Left hindlimb (tissue), 1 donor: Measurements from ENCODE around the gene PLEKHG2.
A peak's percentile ranks its signal among the peaks of the same experiment; 100 is the strongest.

ENCODE experiments used
- DNase-seq: peaks from one replicate; pipeline ENCODE4 v3.0.0-alpha.2; 2018

Gene PLEKHG2

DNA sequence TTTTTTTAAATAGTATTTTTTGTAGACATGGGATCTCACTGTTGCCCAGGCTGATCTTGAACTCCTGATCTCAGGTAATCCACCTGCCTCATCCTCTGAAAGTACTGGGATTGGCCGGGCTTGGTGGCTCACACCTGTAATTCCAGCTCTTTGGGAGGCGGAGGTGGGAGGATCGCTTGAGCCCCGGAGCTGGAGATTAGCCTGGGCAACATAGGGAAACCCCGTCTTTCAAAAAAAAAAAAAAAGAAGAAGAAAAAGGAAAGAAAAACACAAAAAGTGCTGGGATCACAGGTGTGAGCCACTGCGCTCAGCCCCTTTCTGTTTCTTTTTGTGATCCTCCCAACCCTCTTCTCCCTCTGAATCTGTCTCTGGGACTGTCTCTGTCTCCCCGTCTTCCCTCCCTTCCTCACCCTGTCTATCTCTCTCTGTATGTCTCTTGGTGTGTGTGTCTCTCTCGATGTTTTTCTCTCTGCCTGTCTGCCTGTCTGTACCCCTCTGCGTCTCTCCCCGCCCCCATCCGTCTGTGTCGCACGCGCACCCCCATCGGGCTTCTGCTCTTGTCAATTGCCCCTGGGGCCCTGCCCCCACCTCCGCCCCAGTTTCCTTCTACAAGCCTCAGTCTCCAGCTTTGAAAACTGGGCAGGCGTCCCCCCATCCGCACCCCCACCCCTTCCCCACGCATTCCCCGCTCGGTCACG lies 6.4 kb upstream of the PLEKHG2 start:
- no peak for DNase-seq

- peak; percentile 94 for DNase-seq
Measured at GRCh38 chr19:39406656-39407409, 5.6 kb upstream of the PLEKHG2 start, which contains the start of gene ZFP36. Gene ZFP36, plus strand, starts transcription at chr19:39406847. Its CDS starts 58 bp downstream, at chr19:39406905.

- DNase-seq: no peak
Measured at GRCh38 chr19:39407410-39407659, 5.1 kb upstream of the PLEKHG2 start.

- no peak for DNase-seq
Measured at GRCh38 chr19:39407660-39408391, 4.6 kb upstream of the PLEKHG2 start.

- no peak for DNase-seq
Measured at GRCh38 chr19:39408392-39409207, 3.9 kb upstream of the PLEKHG2 start.

DNA sequence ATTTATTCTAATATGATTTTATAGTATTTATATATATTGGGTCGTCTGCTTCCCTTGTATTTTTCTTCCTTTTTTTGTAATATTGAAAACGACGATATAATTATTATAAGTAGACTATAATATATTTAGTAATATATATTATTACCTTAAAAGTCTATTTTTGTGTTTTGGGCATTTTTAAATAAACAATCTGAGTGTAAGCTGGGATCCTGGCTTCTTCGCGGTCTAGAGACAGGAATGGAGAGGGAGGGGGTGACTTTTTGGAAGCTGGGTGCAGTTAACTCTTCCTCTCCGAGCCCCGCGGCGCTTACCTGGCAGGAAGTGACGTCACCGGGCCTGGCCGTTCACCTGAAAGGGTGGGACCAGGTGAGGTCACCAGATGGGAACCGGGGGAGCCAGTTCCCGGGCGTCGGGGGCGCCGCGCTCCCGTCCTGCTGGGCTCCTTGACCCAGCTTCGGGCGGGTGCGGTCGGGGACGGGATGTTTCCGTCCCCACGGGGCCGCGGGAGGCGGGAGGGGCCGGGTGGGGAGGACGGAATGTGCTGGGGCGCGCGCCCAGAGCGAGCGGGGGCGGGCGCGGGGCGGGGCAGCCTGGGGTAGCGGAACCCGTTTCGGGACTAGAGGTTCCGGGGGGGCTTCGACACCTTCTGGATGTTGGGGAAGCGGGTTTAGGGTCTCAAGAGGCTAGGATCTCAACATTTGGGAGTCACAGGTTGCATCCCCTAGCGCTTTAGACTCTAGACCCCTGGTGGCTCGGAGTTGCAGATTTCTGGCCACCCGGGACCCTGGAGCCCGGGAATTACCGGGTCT lies 3.1 kb upstream of the PLEKHG2 start:
- peak; percentile 91 for DNase-seq

- DNase-seq: peak; percentile 84
Measured at GRCh38 chr19:39410017-39410830, 2.2 kb upstream of the PLEKHG2 start.

- no peak for DNase-seq
Measured at GRCh38 chr19:39410831-39411080, 1.7 kb upstream of the PLEKHG2 start.

DNA sequence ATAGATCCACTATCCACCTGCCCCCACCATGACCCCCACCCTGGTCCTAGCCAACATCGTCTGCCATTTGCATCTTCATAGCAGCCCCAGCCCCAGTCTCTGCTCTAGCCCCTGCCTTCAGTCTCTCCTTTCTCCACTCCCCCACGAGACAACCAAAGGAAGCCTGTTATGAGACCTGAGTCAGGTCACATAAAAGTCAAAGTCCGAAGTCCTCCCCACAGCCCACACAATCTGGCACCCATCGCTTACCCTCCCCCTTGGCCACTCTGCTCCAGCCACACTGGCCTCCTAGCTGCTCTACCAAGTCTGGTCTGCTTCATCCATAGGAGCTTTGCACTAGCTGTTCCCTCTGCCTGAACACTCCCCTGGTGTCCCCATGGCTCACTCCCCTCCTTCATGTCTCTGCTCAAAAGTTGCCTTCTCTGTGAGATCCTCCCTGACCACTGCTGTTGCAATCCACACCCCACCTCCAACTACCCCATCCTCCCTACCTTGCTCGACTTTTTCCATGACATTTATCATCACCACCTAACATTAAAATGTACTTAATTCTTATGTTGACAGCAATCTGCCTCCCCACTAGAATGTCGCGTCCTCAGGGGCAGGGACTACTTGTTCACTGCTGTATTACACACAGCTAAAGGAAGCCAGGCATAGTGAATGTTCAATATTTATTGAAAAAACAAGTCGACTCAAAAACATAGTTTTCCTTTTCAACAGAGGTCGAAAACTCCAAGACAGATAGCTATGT lies 1.2 kb upstream of the PLEKHG2 start:
- peak; percentile 77 for DNase-seq

GRCh38 chr19:39411832-39412099 lies 703 bp upstream of the PLEKHG2 start:
- DNase-seq: peak; percentile 93

- DNase-seq: no peak
Measured at GRCh38 chr19:39412867-39413271, 400 bp downstream of the PLEKHG2 start.

- peak; percentile 88 for DNase-seq
Measured at GRCh38 chr19:39413272-39413910, 922 bp downstream of the PLEKHG2 start.

DNA sequence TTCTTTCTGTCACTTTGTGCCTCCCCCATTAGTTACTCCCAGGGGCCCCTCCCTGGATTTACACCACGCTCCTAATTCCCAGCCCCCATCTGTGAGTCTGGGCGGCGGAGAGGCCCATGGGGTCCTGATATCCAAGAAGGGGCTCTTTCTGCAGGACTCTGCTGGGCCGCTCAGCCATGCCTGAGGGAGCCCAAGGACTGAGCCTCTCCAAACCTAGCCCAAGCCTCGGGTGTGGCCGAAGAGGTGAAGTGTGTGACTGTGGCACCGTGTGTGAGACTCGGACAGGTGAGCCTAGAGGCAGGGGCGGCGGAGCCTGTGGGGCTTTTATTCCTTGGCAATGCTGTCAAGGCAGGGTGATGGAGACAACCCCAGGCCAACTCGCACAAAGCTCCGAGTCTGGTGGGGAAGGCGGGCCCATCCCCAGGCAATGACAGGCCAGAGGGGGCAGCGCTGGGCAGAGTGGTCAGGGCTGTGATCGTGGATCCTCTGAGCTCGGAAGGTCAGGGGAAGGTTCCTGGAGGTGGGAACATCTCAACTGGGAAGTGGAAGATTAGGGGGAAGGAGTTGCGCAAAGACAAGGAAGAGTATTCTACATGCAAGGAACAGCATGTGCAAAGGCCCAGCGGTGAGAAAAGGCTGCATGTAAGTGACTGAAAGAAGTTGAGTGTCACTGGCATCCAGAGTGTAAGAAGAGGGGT lies 1.6 kb downstream of the PLEKHG2 start:
- DNase-seq: no peak

DNA sequence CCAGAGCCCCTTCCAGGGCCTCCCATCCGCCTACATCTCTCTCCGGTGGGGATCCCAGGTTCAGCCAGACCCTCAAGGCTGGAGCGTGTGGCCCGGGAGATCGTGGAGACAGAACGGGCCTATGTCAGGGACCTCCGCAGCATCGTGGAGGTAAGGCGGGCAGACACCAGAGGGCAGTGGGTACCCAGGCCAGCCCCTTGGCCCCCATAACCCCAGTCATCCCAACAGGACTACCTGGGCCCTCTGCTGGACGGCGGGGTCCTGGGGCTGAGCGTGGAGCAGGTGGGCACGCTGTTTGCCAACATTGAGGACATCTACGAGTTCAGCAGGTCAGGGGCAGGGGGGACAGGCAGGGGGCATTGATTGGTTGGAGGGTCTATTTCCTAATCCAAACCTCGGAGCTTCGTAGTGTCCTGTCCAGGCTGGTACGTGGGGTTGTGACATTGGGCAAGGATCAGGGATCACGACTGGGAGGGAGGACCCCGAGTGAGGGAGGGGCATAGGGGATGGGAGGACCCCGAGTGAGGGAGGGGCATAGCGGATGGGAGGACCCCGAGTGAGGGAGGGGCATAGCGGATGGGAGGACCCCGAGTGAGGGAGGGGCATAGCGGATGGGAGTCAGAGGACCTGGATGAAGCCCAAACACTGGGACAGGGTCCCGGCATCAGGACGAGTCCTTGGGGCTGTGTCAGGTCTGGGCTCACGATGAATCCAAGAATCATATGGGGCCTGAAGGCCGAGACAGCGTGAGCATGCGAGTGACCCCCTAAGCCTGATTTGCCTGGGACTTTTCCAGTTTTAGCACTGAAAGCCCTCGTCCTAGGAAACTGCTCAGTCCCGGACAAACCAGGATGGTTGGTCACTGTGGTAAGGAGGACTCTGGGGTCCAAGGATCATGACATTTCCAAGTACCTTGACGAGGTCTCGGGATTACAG lies 2.9 kb downstream of the PLEKHG2 start:
- no peak for DNase-seq

DNA sequence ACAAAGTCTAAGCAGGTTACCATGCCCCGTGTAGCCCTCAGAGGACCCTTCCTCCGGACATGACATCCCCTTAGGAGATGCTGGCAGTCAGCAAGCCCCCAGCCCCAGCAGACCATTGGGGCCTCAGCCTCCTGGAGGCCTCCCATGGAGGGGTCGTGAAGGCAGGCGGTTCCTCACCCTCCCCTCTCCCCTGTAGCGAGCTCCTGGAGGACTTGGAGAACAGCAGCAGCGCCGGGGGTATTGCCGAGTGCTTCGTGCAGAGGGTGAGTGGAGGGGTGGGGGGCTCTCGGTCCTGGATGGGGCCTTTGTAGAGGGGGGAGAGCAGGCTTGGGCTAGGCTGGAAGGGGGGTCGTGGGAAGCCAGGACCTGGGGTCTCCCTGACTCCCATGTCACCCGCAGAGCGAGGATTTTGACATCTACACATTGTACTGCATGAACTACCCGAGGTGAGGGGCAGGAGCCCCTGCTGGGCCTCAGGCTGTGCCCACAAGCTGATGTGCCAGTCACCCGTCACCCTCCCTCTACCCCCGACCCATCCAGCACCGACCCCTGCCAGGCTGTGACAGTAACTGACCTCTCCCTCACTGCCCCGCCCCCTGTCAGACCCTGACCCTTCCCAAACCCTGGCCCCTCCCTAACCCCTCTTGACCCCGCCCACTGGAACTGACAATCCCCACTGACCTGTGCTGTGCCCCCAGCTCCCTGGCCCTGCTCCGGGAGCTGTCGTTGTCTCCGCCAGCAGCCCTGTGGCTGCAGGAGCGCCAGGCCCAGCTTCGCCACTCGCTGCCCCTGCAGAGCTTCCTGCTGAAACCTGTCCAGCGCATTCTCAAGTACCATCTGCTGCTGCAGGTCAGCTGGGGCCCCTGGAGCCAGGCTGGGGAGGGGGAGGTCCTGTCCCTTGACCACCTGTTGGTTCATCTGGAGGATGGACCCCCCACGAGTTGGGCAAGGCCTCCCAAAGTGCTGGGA lies 4.0 kb downstream of the PLEKHG2 start:
- no peak for DNase-seq

DNA sequence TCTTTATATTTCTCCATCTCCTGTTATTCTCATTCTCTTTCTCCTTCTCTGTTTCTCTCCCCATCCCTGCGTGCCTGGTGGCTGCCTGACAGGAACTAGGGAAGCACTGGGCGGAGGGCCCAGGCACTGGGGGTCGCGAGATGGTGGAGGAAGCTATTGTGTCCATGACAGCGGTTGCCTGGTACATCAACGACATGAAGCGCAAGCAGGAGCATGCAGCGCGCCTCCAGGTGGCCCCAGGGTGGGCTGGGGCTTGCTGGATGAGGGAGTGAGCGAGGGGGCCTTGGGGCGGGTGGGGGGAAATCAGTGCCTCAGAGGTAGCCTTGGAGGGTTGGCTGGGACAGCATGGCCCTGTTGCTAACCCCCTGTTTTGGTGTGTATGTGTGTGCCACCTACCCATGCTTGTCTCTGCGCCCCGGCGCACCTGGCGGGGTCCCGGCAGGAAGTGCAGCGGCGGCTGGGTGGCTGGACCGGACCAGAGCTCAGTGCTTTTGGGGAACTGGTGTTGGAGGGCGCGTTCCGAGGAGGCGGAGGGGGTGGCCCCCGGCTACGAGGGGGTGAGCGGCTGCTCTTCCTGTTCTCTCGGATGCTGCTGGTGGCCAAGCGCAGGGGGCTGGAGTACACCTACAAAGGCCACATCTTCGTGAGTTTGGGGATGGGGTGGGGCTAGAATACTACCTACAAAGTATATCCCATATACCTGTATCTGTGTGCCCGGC lies 5.2 kb downstream of the PLEKHG2 start:
- no peak for DNase-seq

- no peak for DNase-seq
Measured at GRCh38 chr19:39419003-39419402, 6.5 kb downstream of the PLEKHG2 start.
